CD4-positive, alpha-beta T cell treated with Interleukin-12 subunit alpha and Interleukin-12 subunit beta, for 1 hour (primary cell): ENCODE data around the gene FGD3.

ENCODE experiments used
- DNase-seq: peaks from one replicate; pipeline ENCODE4 v3.0.0-alpha.2; 2020

FGD3 gene

DNA sequence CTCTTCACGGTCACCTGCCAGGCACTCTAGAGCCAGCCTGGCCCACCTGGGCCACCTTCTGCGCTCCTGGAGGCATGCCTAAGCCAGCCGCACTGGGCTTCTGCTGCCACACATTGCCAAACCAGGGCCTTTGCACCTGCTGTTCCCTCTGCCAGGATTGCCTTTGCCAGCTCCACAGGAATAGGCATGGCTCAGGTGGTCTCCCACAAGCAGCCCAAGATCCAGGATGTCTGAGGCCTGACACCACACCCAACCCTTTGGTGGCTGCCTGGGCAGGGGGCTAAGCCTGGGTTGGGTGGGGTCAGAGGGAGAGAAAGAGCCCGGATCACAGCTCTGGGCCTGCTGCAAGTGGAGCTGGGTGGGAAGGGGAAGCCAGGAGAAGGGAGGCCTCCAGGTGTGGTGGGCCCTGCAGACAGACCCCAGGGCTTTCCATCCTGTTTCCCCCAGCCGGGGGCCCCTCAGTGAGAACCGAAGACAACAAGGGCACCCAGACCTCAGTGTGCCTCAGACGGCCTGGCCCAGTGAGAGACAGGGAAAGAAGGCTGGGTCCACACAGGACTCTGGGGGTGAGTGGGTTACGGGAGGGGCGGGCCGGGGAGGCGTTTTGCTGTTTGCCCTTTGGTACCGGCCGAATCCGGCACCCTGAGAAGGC is 110.5 kb downstream of the FGD3 start:
- DNase-seq: no peak

DNA sequence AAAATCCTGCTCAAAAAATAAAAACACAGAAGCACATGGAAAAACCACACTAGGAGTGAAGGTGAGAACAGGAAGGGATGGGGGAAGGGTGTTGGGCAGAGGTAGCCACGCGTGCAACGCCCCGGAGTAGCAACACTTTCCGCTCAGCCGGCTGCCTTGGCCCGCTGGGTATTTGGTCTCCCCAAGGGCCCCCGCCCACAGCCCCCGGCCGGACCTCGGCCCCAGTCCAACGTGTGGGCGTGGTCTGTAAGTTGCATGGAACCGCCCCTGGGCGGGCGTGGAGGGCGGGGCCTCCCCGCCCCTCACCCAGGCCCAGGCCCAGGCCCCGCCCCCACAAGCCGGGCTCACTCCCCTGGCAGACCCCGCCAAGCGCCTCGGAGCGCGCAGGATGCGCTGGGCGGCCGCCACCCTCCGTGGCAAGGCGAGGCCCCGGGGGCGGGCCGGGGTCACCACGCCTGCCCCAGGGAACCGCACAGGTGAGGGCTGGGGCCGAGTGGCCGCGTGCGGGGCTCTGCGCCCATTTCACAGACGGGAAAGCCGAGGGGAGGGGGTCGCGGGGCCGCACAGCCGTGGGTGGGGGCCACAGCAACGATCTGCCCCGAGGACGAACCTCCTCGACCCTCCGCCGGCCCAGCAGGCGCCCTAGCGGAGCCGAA is 111.2 kb downstream of the FGD3 start, which contains the start of gene SUSD3:
SUSD3 (plus strand) TSS at position 347 of the 656 bp plus-strand sequence; CDS start at position 389, 42 bp downstream.
- DNase-seq: peak; percentile 77

DNA sequence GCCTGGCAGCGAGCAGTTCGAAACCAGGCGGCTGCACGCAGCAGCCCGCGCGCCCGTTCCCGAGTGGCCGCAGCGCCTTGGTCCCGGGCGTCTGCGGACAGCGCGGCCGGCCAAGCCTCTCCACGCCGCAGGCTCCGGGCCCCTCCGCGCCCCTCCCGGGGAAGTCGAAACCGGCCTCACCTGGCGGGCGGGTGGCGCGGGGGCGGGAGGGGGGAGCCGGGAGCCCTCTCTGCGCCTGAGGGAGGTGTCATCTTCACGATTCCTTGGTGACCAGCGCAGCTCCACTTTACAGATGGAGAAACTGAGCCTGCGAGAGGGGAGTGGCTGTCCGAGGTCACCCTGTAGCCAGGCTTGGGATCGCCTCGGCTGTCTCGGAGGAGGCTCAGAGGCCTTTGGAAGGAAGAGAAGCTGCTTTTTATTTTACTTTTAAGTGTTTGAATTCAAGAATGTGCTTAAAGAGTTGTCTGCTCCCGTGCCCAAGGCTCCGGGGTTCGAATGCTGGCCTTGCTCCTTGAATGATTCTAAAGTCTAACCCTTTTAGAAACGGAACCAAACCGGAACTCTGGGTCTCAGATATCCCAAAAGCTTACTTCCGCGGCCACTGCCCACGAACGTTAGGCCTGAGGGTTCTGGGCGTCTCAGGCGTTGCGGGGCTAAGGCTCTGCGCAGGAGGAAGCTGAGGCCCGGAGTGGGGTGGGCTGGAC is 111.8 kb downstream of the FGD3 start:
- DNase-seq: no peak

DNA sequence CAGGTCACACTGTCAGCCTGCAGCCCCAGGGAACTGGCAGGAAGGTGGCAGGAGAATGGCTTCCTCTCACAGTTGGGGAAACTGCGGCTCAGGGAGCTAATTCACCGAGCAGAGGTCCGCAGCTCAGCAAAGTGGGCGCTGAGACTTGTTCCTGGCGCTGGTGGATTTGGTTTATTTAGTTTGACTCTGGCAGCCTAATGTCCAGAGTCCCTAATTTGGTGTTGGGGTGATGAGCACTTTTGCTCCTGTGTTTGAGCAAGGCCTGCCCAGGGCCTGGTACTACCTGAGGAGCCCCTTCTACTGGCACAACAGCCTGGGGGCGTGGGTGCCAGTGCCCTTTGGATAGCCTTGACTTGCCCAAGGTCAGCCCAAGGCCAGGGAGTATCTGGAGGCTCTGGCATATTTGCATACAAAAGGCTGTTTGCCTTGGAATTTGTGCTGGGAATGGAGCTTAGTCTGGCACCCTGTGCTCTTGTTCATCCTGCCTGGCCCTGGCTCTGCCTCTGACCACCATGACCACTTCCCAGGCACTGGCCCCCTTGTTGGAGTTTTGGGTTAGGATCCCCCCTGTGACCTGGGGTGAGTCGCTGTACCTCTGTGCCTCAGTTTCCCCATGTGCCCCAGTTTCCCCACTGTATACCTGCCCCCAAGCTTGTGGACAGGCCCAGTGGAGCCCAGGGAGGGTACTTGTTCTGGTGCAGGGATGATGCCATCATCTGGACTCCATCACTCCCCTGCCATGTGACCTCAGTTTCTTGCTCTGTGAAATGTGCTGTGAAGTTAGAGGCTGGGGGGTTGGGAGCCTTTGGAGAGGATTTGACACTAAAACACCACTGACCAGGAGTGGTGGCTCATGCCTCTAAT is 112.6 kb downstream of the FGD3 start:
- no peak for DNase-seq

DNA sequence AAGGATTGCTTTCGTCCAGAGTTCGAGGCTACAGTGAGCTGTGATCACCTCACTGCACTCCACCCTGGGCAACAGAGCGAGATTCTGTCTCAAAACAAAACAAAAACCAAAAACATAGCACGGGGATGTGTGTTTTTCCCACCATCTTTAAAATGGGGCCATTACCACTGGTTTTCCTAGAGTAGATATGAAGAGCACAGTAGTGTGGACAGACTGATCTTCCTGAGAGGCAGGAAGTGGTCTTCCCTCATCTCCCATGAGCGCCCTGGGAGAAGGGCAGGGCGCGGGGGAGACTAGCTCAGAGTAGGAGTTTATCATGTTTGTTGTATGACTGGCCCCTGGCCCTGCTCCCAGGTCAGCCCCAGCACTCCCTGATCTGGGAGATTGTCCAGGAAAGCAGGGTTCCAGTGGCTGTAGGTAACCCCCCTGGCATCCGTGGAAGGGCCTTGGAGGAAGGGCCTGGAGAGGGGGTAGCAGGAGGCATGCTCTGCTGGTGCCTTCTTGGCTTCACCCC is 113.5 kb downstream of the FGD3 start:
- DNase-seq: peak; percentile 36

DNA sequence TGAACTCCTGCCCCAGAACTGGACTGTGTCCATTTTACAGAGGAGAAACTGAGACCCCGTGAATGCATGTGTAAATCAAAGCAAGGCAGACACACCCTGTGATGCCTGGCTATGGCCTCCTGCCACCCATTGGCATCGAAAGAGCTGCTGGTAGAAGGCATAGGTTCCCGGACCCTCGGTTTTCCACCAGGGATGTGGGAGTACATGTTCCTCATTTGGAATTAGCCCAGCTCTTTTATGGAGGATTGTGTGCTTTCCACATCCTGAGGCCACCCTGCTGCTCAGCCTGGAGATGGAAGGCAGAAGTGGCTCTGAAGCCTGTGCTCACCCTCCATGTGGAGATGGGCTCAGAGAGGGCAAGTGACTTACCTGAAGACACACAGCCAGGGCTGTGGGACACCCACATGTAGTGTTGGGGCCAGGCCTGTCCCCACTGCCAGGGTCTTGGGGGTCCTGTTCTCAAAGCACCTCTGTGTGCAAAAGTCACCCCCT is 114.0 kb downstream of the FGD3 start:
- DNase-seq: no peak

DNA sequence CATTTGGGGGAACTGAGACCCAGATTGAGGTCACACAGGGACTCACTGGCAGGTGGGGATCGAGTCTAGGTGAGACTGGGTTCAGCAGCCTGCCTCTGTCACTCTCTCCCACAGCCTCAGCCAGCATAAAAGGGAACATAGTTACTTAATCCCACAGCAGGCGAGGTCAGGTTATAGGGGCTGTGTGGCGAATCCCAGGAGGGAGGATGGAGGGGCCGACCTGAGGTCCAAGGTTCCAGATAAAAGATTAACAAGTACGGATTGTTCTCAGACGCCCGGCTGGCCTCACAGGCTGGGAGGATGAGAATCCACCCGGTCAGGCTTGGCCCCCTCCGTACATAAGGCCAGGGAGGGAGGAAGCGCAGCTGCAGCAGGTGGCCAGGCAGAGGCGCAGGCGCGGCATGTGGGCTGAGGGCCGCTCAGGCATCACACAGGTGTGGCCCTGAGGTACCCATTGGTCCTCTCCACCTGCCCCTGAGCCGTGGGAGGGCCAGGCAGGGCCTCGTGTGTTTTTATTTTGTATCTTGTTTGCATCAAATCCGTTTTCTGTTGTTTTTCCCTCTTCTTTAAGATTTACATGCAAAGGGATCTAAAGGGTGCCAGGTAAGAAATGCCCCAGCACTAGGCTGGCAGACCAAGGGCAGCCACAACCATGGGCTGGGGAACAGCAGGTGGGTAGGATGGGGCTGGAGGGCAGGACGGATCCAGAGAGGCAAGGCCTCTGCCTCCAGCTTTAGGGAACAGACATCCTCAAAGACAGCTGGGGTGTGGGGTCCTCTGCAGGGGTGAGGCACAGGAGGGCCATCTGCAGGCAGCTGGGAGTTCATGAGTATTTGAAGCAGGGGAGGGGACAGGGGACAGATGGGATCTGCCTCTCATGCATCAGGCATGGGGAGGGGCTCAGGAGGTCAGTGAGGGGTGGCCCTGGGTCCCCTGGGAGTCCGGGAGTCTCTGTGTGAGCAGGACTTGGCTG is 114.8 kb downstream of the FGD3 start:
- peak; percentile 34 for DNase-seq

DNA sequence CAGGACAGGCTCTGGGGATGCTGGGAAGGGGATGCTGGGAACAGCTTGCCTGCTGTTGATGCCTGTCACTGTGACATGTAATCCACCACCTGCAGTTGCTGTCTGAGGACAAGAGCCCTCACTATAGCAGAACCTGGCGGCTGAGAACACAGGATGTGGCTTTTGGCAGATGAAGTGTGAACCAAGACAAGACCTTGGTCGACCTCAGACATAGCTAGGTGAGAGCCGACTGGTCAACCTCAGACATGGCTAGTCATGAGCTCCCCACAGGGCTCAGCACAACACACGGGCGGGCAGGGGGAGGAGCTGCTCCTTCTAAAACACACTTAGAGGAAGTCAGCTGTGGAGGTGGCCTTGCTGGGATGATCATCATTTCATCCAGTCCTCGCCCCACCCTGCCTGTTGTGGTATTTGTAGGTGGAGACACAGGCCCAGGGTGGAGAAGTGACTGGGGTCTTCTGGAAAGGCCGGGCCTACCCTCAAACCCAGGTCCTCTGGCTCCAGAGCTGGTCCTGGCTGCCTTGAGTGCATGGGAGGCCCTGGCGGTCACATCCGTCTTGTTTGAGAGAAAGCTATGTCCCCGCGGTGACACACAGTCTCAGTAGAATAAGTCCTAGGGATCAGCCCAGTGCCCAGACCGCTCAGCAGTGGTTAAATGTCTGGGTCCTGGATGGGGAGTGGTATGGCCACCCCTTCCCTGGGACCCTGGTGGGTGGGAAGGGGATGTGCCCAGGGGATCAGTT is 117.2 kb downstream of the FGD3 start:
- DNase-seq: peak; percentile 91

DNA sequence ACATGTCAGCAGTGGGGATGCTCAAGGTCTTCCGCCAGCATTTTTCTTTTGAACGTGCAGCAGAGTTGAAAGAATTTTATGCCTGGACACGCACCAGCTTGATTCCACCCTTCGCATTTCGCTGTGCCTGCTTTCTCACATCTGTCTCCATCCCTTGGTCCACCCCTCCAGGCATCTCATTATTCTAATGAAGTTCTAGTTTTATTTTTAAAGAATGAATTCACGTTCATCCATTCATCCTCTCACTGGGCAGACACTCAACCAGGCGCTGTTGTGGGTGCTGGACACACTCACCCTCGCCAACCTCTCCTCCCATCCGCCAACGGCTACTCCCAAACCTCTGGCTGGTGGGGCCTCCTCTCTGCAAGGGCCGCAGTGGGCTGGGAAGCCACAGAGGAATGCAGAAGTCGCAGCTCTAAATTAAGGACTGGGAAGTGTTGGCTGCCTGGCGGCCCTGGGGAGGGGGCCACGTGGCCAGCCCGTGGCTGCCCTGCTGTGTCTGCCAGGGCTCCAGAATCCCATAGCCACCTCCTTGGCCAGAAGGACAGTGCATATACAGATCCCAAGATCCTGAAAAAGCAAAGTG is 117.9 kb downstream of the FGD3 start:
- no peak for DNase-seq

DNA sequence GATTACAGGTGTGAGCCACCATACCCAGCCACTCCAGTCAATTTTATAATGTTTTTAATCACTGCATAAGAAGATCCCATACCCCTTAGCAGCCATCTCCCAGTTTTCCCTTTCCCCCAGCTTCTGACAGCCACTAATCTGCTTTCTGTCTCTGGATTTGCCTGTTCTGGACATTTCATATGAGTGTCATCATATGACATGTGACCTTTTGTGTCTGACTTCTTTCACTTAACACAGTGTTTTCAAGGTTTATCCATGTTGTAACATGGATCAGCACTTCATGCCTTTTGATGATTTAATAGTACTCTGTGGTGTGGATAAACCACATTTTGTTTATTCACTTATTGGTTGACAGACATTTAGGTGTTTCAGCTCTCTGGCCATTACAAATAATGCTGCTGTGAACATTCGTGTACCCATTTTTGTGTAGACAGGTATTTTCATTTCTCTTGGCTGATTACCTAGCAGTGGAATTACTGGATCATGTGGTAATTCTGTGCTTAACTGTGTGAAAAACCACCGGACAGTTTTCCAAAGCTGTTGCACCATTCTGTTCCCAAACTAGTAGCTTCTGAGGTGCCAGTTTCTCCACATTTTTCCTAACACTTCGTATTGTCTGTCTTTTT is 119.8 kb downstream of the FGD3 start:
- DNase-seq: no peak

DNA sequence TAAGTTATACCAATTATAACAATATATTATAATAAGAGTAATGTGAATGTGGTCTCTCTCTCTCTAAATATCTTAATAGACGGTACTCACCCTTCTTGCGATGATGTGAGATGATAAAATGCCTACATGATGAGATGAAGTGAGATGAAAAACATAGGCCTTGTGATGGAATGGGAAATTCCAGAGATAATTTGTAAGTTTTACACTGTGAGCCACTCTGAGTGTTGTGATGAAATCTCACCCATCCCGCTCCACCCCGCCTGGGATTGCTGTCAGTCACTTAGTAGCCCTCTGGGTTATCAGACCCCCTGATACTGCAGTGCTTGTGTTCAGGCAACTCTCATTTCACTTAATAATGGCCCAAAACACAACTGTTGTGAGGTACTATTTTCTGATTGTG is 121.6 kb downstream of the FGD3 start:
- DNase-seq: no peak

DNA sequence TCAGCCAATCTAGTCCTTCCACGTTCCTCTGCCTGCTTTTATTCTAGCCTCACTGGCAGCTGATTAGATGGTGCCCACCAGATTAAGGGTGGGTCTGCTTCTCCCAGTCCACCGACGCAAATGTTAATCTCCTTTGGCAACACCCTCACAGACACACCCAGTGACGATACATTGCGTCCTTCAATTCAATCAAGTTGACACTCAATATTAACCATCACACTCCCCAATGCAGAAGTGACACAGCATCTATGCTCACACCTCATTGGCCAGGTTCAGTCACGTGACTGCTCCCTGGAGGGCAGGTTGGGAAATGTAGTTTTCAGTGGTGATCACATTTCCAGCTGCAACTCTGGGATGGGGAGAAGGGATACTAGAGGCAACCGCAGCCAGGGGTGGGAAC is 124.1 kb downstream of the FGD3 start:
- DNase-seq: no peak

DNA sequence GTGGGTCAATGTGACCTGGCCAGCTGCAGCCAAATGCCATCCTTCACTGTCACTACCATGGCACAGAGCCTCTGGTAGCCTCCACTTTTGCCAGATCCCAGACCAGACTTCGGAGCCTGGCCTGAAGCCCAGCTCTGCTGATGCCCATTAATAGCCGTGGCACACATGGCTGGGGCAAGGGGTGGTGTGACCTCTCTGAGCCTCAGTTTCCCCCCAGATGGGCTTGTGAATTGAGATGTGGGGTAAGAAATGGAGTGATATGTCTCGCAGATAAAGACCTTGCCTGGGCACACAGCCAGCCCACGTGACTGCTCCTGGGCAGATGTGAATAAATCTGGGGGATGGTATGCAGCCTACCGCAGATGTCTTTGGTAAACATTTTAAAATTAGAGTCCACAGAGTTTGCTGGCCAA is 125.1 kb downstream of the FGD3 start:
- DNase-seq: no peak

DNA sequence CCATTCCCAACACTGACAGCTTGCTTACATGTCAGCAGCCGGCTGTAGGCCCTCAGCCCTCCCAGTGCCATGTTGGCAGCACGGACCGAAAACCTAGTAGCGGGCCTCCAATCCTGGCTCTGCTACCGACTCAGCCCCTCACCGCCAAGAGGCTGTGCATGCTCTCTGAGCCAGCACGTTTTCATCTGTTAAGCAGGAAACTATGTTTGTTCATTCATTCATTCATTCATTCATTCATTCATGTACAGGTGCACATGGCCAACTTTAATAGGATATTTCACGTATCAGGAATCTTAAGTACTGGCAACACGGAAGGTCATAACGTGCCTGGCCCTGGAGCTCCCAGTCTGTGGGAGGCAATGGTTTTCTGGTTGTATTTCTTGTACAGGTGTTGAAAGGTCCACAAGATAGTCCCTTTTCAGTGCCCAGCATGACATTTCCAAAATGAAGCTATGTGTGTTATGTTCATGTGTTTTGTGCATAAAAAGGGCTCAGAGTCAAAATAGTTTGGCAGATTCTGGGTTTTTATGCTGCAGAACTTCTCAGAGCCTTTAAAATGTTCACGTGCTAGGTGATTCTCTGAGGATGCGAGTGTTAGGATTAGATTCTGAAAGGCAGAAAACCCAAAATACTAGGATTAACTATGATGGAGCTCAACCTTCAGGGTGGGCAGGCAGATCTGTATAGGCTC is 128.9 kb downstream of the FGD3 start:
- no peak for DNase-seq

DNA sequence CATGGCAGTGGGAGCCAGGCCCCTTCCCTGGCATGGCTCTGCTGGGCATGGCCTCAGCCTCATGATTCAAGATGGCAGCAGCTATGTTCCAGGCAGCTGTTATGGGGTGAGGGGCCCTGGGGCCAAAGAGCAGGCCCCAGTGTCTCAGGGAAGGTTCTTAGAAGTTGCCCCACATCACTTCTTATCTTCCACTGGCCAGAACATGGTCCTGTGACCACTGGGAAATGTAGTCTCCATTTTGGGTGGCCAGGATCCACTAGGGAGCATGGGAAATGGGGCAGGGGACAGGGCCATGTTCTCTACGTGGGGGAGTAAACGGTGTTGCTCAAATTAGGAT is 129.4 kb downstream of the FGD3 start:
- DNase-seq: no peak

DNA sequence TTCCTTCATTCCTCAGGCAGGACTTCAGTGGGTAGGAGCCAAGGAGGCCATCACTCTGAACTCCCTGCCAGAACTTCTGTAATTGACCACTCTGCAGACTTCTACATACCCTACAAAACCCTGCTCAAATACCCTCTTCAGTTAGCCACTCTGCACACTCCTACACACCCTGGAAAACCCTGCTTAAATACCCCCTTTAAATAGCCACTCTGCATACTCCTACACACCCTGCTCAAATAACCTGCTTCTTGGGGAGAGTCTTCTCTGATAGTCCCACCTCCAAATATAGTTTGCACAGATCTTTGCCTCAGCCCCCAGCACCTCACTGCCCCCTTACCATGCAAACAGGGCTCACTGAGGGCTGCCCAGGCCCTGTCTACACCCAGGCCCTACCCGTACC is 130.0 kb downstream of the FGD3 start:
- no peak for DNase-seq

DNA sequence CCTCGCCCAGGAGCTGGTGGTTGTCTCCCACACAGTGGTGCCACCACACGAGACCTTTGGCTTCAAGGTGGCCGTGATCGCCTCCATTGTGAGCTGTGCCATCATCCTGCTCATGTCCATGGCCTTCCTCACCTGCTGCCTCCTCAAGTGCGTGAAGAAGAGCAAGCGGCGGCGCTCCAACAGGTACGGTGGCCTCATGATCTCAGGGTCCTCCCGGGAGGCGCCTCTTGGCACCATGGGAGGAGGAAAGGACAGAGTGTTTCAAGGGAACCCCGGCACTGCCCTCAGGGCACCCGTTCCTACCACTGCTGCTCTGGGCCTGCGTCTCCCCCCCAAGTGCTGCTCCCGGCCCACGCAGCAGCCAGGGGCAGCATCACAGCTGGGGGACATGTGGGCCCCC is 130.5 kb downstream of the FGD3 start:
- no peak for DNase-seq

DNA sequence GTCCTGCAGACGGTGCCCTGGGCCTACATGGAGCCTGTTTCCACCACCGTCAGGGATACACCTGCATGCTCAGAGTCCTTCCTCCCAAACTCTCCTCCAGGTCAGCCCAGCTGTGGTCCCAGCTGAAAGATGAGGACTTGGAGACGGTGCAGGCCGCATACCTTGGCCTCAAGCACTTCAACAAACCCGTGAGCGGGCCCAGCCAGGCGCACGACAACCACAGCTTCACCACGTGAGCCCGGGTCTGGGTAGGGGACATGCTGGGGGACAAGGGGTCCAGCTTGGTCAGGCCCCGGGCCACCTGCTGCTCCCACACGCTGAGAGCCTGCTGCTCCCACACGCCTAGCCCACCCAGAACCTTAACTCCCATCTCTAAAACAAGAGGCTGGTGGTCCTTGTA is 132.0 kb downstream of the FGD3 start:
- no peak for DNase-seq

DNA sequence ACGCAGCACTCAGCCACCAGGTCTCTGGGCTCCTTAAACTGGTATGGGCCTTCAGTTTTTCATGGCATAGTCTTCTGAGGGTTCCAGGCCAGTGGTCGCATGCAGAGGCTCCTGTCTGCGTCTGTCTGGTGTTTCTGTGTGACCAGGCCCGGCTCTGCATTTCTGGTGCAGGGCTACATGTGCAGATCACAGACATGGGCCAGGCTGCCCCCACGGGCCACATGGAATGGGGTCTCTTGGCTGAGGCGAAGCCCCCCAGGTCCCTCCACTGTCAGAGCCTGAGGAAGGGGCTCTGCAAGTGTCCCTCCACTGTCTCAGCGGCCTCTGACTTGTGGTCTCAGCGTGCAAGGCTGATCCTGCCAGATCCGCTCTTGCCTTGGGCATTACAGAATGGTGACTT is 133.1 kb downstream of the FGD3 start:
- DNase-seq: no peak
